ENCODE results near the gene DGKQ.

GRCh38 chr4:959338-960139 lies 13.8 kb downstream of the DGKQ start:
- no peak for TF ChIP-seq ZBTB7A (IDR thresholded peaks at IDR 0.05; ENCODE audit: borderline replicate concordance, control insufficient read depth, low read depth, low read length)
- no peak for TF ChIP-seq NCOR1 (IDR thresholded peaks at IDR 0.05)
- TF ChIP-seq PCBP1 (IDR thresholded peaks at IDR 0.05; ENCODE audit: low read depth, low read length, poor library complexity, severe bottlenecking) = no peak
- TF ChIP-seq, protein P1, sequence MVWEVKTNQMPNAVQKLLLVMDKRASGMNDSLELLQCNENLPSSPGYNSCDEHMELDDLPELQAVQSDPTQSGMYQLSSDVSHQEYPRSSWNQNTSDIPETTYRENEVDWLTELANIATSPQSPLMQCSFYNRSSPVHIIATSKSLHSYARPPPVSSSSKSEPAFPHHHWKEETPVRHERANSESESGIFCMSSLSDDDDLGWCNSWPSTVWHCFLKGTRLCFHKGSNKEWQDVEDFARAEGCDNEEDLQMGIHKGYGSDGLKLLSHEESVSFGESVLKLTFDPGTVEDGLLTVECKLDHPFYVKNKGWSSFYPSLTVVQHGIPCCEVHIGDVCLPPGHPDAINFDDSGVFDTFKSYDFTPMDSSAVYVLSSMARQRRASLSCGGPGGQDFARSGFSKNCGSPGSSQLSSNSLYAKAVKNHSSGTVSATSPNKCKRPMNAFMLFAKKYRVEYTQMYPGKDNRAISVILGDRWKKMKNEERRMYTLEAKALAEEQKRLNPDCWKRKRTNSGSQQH (CRISPR knock-in tag; IDR thresholded peaks at IDR 0.05) = no peak
- no peak for TF ChIP-seq ZNF282 (CRISPR knock-in tag; IDR thresholded peaks at IDR 0.05)
- TF ChIP-seq POLR2AphosphoS2 (IDR thresholded peaks at IDR 0.05; ENCODE audit: low read length) = no peak
- TF ChIP-seq, protein P2, sequence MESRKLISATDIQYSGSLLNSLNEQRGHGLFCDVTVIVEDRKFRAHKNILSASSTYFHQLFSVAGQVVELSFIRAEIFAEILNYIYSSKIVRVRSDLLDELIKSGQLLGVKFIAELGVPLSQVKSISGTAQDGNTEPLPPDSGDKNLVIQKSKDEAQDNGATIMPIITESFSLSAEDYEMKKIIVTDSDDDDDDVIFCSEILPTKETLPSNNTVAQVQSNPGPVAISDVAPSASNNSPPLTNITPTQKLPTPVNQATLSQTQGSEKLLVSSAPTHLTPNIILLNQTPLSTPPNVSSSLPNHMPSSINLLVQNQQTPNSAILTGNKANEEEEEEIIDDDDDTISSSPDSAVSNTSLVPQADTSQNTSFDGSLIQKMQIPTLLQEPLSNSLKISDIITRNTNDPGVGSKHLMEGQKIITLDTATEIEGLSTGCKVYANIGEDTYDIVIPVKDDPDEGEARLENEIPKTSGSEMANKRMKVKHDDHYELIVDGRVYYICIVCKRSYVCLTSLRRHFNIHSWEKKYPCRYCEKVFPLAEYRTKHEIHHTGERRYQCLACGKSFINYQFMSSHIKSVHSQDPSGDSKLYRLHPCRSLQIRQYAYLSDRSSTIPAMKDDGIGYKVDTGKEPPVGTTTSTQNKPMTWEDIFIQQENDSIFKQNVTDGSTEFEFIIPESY (CRISPR knock-in tag; IDR thresholded peaks at IDR 0.05) = no peak
- TF ChIP-seq STAG1 (CRISPR knock-in tag; IDR thresholded peaks at IDR 0.05; ENCODE audit: borderline replicate concordance) = no peak
- no peak for TF ChIP-seq ERF (CRISPR knock-in tag; IDR thresholded peaks at IDR 0.05)
- TF ChIP-seq SRSF9 (IDR thresholded peaks at IDR 0.05; ENCODE audit: borderline replicate concordance, low read depth, low read length) = no peak
- no peak for TF ChIP-seq LARP7 (IDR thresholded peaks at IDR 0.05)
- no peak for TF ChIP-seq MEIS2 (IDR thresholded peaks at IDR 0.05; ENCODE audit: partially characterized antibody)
- no peak for TF ChIP-seq ZNF830 (CRISPR knock-in tag; IDR thresholded peaks at IDR 0.05)
